Lung (tissue), 12 donors: ENCODE results near the gene CLEC10A. TPM values are rescaled to one million over a fixed set of nuclear protein-coding genes. Genes with fewer than 3 reads are reported as not detected.
"Not testable (repeated sequence)": the region's sequence is repeated elsewhere in the genome, so short reads cannot be mapped to it uniquely, and the experiment has no call there.

Experiments used
- ATAC-seq: fragments of 200-7000 bp; cut with Tn5 transposase; one replicate; pipeline ENCODE4 v1.9.1; 2020; ENCODE audit warnings: moderate number of reproducible peaks; ENCODE audit not compliant: insufficient read depth, low FRiP score
- DNase-seq, 3 donors: peaks; one replicate each; pipeline ENCODE4 v3.0.0-alpha.2; 2013 to 2017
- H3K27ac ChIP-seq, 2 donors: one replicate each; pipeline ENCODE4 v1.5.1; 2013; ENCODE audit warnings: mild to moderate bottlenecking in 2 of 2, moderate library complexity in 2 of 2, control low read depth in 1 of 2, inconsistent platforms in 1 of 2, low read depth in 1 of 2, low read length in 1 of 2
- H3K27me3 ChIP-seq, 3 donors: one replicate each; pipeline ENCODE4 v1.5.1; 2013; ENCODE audit warnings: low read length in 2 of 3; ENCODE audit not compliant: control insufficient read depth in 3 of 3, insufficient read depth in 3 of 3
- H3K36me3 ChIP-seq, 4 donors: one replicate each; pipeline ENCODE4 v1.5.1; 2013; ENCODE audit warnings: low read length in 4 of 4, mild to moderate bottlenecking in 1 of 4, moderate library complexity in 1 of 4; ENCODE audit not compliant: control insufficient read depth in 4 of 4, insufficient read depth in 4 of 4
- H3K4me1 ChIP-seq, 5 donors: one replicate each; pipeline ENCODE4 v1.5.1; 2013; ENCODE audit warnings: low read length in 5 of 5, mild to moderate bottlenecking in 2 of 5, moderate library complexity in 1 of 5; ENCODE audit not compliant: control insufficient read depth in 5 of 5, insufficient read depth in 5 of 5
- H3K4me3 ChIP-seq: one replicate; pipeline ENCODE4 v1.5.1; 2013; ENCODE audit warnings: mild to moderate bottlenecking, control low read depth, moderate library complexity
- H3K9ac ChIP-seq, 2 donors: one replicate each; pipeline ENCODE4 v1.5.1; 2013; ENCODE audit warnings: low read length in 2 of 2, control low read depth in 1 of 2; ENCODE audit not compliant: insufficient read depth in 1 of 2
- H3K9me3 ChIP-seq, 4 donors: one replicate each; pipeline ENCODE4 v1.5.1; 2013; ENCODE audit warnings: low read length in 3 of 4, mild to moderate bottlenecking in 1 of 4, moderate library complexity in 1 of 4; ENCODE audit not compliant: control insufficient read depth in 4 of 4, insufficient read depth in 3 of 4
- WGBS, 2 donors: extraction: QIAGEN DNeasy Blood & Tissue Kit; methylation state at CpG; one replicate each; pipeline ENCODE4 v1.1.7; 2013; 5-methylcytosine and 5-hydroxymethylcytosine counted together
- polyA plus RNA-seq, 2 donors: library from polyadenylated mRNA; stranded (reverse); fragments of 200-250 nt; gene quantifications; one replicate each; pipeline ENCODE4 v1.2.1, GENCODE V29; 2013
- total RNA-seq, 2 donors: library from RNA; depleted of rRNA in 1 of 2; stranded (reverse); fragments of >200 nt in 1 of 2; gene quantifications; one replicate each; pipeline ENCODE4 v1.2.1, GENCODE V29; 2014 to 2021
- TF ChIP-seq, protein P1 (sequence below): IDR thresholded peaks from 2 replicates; pipeline ENCODE4 v1.5.1; 2012; ENCODE audit warnings: mild to moderate bottlenecking; ENCODE audit errors: control extremely low read depth, extremely low read depth
- donor health status: control.
- donor health status: control.
- donor health status: Bipolar disorder and iron deficiency.
- donor health status: healthy.
- donor health status: DM: yes; HTN: yes; CAD: no.

Gene CLEC10A
- total and polyA plus RNA-seq, 4 donors: 3.7 to 18.4 (median 9.0) TPM

DNA sequence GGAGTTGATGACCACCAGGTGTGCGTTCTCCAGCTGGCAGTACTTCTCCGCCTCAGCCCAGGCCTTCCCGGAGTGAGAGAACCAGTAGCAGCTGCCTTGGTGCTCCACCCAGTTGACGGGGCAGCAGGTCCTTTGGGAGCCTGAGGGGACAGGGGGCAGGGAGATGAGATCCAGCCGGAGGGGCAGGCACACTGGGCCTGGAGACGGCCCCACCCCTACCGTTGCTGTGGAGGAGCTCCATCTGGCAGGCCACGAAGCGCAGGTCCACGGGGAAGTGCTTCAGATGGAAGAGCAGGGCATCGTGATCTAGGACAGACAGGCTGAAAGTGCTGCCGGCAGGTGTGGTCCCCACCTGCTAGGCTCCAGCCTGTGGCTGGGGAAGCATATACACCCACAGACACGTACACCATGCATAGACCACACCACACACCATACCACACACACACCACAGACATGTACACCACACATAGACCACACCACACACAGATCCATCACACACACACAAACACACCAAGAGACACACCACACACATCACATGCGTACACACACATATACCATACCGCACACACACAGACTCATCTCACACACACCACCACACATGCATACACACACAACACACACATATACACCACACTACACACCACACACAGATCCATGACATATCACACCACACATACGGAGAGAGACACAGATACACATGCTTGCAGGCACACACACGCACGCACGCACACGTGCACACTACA, 27.1 kb upstream of the CLEC10A start:
- Histone ChIP-seq H3K9ac (no peak overlapping the region), H3K36me3 (no peaks in the 10 kb centered on the region), H3K9me3 (no peaks in the 10 kb centered on the region), H3K4me3 (no peak overlapping the region), H3K27me3 (peaks cover 0 to 2% (median 0%) of the 10 kb centered on the region in 3 donors), H3K27ac (no peak overlapping the region), H3K4me1 (peaks cover 0 to 3% (median 0%) of the 10 kb centered on the region in 5 donors)
- DNase-seq (no peak), ATAC-seq (no peak)
- TF ChIP-seq, protein P1, sequence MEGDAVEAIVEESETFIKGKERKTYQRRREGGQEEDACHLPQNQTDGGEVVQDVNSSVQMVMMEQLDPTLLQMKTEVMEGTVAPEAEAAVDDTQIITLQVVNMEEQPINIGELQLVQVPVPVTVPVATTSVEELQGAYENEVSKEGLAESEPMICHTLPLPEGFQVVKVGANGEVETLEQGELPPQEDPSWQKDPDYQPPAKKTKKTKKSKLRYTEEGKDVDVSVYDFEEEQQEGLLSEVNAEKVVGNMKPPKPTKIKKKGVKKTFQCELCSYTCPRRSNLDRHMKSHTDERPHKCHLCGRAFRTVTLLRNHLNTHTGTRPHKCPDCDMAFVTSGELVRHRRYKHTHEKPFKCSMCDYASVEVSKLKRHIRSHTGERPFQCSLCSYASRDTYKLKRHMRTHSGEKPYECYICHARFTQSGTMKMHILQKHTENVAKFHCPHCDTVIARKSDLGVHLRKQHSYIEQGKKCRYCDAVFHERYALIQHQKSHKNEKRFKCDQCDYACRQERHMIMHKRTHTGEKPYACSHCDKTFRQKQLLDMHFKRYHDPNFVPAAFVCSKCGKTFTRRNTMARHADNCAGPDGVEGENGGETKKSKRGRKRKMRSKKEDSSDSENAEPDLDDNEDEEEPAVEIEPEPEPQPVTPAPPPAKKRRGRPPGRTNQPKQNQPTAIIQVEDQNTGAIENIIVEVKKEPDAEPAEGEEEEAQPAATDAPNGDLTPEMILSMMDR: no peak
- WGBS, 2 donors: 79 to 81% methylated on average over 20 of the region's 20 CpGs

DNA sequence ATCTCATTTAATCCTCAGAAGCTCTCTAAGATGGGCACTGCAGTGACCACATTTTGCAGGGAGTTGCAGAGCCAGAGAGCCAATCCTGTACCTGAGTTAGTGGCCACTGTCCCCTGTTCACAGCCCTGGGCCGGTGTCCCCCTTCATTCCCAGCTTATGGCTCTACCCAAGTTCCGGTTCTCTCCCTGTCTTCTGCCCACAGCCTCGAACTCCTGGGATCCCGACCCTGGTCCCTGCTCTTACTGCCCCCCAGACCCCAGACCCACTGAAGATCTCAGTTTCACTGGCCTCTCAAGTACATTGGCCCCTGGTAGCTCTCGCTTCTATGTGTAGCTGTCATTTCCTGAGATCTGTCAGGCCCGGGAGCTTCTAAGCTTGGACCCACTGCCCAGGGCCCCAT, 22.4 kb upstream of the CLEC10A start:
- ATAC-seq (no peak), DNase-seq (no peak)
- Histone ChIP-seq H3K36me3 (no peaks in the 10 kb centered on the region), H3K9me3 (no peaks in the 10 kb centered on the region), H3K4me1 (no peaks in the 10 kb centered on the region), H3K4me3 (no peak overlapping the region), H3K9ac (no peak overlapping the region), H3K27me3 (peaks cover 0 to under 1% (median 0%) of the 10 kb centered on the region in 3 donors), H3K27ac (no peak overlapping the region)
- TF ChIP-seq, protein P1: no peak
- 63 to 71% methylated on average over 6 of the region's 6 CpGs for WGBS, 2 donors

DNA sequence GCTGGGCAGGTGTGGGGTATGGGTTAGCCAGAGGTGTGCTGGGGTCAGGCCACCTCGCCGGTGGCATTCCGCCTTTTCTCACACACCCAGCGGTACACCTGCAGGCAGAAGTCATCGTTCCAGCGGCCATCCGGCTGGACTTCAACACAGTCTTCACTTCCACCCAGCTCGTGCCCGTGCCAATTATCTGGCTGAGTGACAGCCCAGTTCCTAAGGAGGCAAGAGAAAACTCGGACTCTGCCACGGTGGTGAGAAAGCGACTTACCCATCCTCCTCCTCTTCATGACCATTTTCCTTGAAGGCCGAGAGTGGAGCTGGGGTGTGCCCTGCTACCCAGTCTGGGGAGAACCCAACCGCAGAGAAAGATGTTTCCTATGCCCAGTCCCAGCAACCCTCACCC, 21.5 kb upstream of the CLEC10A start:
- DNase-seq (no peak), ATAC-seq (no peak)
- H3K9ac ChIP-seq: no peak overlapping the region
- no peaks in the 10 kb centered on the region for H3K36me3 ChIP-seq
- TF ChIP-seq, protein P1: no peak
- H3K4me1 ChIP-seq: no peaks in the 10 kb centered on the region
- no peak overlapping the region for H3K4me3 ChIP-seq
- H3K27me3 ChIP-seq: no peaks in the 10 kb centered on the region
- H3K9me3 ChIP-seq: peaks cover 0 to 2% (median 0%) of the 10 kb centered on the region in 4 donors
- H3K27ac ChIP-seq: no peak overlapping the region
- WGBS, 2 donors: 88 to 91% methylated on average over 14 of the region's 14 CpGs

DNA sequence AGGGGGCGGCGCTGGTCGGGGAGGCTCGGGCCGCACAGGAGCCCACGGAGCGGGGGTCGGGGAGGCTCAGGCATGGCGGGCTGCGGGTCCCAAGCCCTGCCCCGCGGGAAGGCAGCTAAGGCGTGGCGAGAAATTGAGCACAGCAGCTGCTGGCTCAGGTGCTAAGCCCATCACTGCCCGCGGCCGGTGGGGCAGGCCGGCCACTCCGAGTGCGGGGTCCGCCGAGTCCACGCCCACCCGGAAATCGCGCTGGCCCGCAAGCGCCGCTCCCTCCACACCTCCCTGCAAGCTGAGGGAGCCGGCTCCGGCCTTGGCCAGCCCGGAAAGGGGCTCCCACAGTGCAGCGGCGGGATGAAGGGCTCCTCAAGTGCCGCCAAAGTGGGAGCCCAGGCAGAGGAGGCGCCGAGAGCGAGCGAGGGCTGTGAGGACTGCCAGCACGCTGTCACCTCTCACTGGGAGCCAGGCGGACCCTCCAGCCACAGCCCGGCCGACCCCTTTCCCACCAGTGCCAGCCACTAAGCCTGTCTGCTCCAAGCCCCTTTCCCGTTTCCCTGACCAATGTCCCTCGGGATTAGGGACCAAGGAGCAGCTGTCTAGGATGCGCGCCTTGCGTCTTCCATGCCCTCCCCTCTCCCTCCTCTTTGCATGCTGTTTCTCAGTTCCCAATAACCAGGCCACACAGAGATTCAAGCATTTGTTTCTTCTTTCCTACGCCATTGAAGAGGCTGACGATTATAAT, 20.8 kb upstream of the CLEC10A start:
- WGBS, 2 donors: 91 to 98% methylated on average over 28 to 50 of the region's 50 CpGs
- H3K27me3 ChIP-seq, H3K4me3 ChIP-seq, H3K9ac ChIP-seq, H3K36me3 ChIP-seq, ATAC-seq, H3K27ac ChIP-seq, H3K4me1 ChIP-seq, H3K9me3 ChIP-seq, DNase-seq: not testable (repeated sequence)
